ENCODE data around the gene UTP14C. TPM values are rescaled to one million over a fixed set of nuclear protein-coding genes. Genes with fewer than 3 reads are reported as not detected.

Gene UTP14C
- total RNA-seq, 2 experiments from 2014 or later, result 1.3 to 1.9 TPM

DNA sequence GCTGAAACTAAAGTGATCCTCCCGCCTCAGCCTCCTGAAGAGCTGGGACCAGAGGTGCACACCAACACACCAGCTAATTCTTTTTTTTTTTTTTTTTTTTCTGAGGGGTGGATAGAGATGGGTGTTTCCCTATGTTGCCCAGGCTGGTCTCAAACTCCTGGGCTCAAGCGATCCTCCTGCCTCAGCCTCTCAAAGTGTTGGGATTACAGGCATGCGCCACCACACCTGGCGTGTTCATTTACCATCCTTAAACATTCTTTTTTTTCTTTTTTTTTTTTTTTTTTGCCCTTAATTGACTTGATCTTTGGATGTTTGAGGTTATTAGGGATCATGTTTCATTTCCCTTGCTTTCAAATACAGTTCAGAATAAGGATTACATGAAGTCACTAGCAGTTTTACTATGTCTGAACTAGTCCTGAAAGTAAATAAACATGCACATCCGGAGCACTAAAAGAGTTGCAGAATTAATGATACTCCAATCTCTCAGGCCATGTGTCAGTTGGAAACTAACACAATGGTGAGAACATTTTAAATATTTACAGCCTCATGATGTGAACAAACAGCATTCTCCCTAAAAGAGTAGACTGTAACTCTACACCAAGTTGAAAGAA lies 10.2 kb downstream of the UTP14C start:
- intact Hi-C loops (cut with DNase I, micrococcal nuclease), result no loop called here
- Histone ChIP-seq H3K9me3 (ENCODE audit: control insufficient read depth in 1 of 2, insufficient read depth in 1 of 2, low read length in 2 of 2) (peaks cover 0 to 3% of the 10 kb centered on the region in 2 experiments), H3K27ac (ENCODE audit: low read depth in 1 of 2, low read length in 2 of 2) (no peak overlapping the region), H3K36me3 (ENCODE audit: insufficient read depth, low read length) (no peaks in the 10 kb centered on the region), H3K4me1 (ENCODE audit: insufficient read depth, low read length) (no peaks in the 10 kb centered on the region), H3K4me3 (ENCODE audit: low read length) (no peak overlapping the region), H3K27me3 (ENCODE audit: control insufficient read depth in 1 of 2, insufficient read depth in 2 of 2, low read length in 2 of 2) (no peaks in the 10 kb centered on the region)
- Mint-ChIP-seq H3K4me1 (ENCODE audit: low read depth) (peaks cover 12% of the 10 kb centered on the region), H3K9me3 (no peaks in the 10 kb centered on the region), H3K4me3 (no peak overlapping the region), H3K36me3 (ENCODE audit: low read depth) (peaks cover 33% of the 10 kb centered on the region), H3K27me3 (no peaks in the 10 kb centered on the region), H3K27ac (no peak overlapping the region)
- DNase-seq (no peak), ATAC-seq (ENCODE audit: poor library complexity) (no peak)
- ChIA-PET POLR2A (no interaction called here), CTCF (no interaction called here)
- TF ChIP-seq, protein P1, sequence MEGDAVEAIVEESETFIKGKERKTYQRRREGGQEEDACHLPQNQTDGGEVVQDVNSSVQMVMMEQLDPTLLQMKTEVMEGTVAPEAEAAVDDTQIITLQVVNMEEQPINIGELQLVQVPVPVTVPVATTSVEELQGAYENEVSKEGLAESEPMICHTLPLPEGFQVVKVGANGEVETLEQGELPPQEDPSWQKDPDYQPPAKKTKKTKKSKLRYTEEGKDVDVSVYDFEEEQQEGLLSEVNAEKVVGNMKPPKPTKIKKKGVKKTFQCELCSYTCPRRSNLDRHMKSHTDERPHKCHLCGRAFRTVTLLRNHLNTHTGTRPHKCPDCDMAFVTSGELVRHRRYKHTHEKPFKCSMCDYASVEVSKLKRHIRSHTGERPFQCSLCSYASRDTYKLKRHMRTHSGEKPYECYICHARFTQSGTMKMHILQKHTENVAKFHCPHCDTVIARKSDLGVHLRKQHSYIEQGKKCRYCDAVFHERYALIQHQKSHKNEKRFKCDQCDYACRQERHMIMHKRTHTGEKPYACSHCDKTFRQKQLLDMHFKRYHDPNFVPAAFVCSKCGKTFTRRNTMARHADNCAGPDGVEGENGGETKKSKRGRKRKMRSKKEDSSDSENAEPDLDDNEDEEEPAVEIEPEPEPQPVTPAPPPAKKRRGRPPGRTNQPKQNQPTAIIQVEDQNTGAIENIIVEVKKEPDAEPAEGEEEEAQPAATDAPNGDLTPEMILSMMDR (IDR thresholded peaks at IDR 0.05), result no peak

DNA sequence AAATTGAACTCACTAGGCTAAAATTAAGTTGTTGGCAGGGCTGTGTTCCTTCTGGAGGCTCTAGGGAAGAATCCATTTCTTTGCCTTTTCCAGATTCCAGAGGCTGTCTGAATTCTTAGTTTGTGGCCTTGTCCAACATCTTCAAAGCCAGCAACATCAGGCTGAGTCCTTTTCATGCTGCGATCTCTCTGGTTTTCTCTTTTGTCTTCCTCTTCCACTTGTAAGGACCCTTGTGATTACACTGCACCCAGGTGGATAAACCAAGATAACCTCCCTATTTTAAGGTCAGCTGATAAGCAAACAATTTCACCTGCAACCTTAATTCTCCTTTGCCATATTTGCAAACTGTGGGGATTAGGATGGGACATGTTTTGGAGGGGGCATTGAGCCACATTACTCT lies 11.5 kb downstream of the UTP14C start:
- Histone ChIP-seq H3K9me3 (ENCODE audit: control insufficient read depth in 1 of 2, insufficient read depth in 1 of 2, low read length in 2 of 2) (no peaks in the 10 kb centered on the region), H3K4me1 (ENCODE audit: insufficient read depth, low read length) (no peaks in the 10 kb centered on the region), H3K27ac (ENCODE audit: low read depth in 1 of 2, low read length in 2 of 2) (no peak overlapping the region), H3K4me3 (ENCODE audit: low read length) (no peak overlapping the region), H3K36me3 (ENCODE audit: insufficient read depth, low read length) (no peaks in the 10 kb centered on the region), H3K27me3 (ENCODE audit: control insufficient read depth in 1 of 2, insufficient read depth in 2 of 2, low read length in 2 of 2) (no peaks in the 10 kb centered on the region)
- DNase-seq (no peak), ATAC-seq (ENCODE audit: poor library complexity) (no peak)
- POLR2A ChIA-PET, result no interaction called here
- H3K27ac Mint-ChIP-seq, result no peak overlapping the region
- intact Hi-C loops (cut with DNase I, micrococcal nuclease), result no loop called here
- peaks cover 3% of the 10 kb centered on the region for H3K9me3 Mint-ChIP-seq
- H3K4me1 Mint-ChIP-seq (ENCODE audit: low read depth), result peaks cover 5% of the 10 kb centered on the region
- TF ChIP-seq, protein P1 (IDR thresholded peaks at IDR 0.05), result no peak
- H3K27me3 Mint-ChIP-seq, result no peaks in the 10 kb centered on the region
- peaks cover 30% of the 10 kb centered on the region for H3K36me3 Mint-ChIP-seq (ENCODE audit: low read depth)
- H3K4me3 Mint-ChIP-seq, result no peak overlapping the region
- CTCF ChIA-PET, result no interaction called here

DNA sequence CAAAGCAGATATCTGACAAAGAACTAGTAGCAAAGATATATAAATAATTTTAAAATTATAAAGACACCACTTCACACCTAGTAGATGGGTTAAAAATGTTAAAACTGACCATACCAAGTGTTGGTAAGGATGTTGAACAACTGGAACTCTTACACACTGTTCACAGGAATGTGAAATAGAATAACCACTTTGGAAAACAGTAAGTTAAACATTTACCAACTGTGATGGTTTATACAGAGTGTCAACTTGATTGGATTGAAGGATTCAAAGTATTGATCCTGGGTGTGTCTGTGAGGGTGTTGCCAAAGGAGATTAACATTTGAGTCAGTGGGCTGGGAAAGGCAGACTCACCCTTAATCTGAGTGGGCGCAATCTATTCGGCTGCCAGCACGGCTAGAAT lies 19.2 kb downstream of the UTP14C start:
- no peaks in the 10 kb centered on the region for H3K4me1 Mint-ChIP-seq (ENCODE audit: low read depth)
- H3K27me3 Mint-ChIP-seq, result no peaks in the 10 kb centered on the region
- Histone ChIP-seq H3K27ac (ENCODE audit: low read depth in 1 of 2, low read length in 2 of 2) (no peak overlapping the region), H3K4me1 (ENCODE audit: insufficient read depth, low read length) (no peaks in the 10 kb centered on the region), H3K27me3 (ENCODE audit: control insufficient read depth in 1 of 2, insufficient read depth in 2 of 2, low read length in 2 of 2) (no peaks in the 10 kb centered on the region), H3K4me3 (ENCODE audit: low read length) (no peak overlapping the region), H3K36me3 (ENCODE audit: insufficient read depth, low read length) (no peaks in the 10 kb centered on the region), H3K9me3 (ENCODE audit: control insufficient read depth in 1 of 2, insufficient read depth in 1 of 2, low read length in 2 of 2) (peaks cover 5% of the 10 kb centered on the region in 2 experiments)
- H3K9me3 Mint-ChIP-seq, result peaks cover 8% of the 10 kb centered on the region
- TF ChIP-seq, protein P1 (IDR thresholded peaks at IDR 0.05), result no peak
- H3K36me3 Mint-ChIP-seq (ENCODE audit: low read depth), result peaks cover 27% of the 10 kb centered on the region
- H3K27ac Mint-ChIP-seq, result no peak overlapping the region
- H3K4me3 Mint-ChIP-seq, result no peak overlapping the region
- intact Hi-C loops (cut with DNase I, micrococcal nuclease), result no loop called here
- no peak for DNase-seq
- no peak for ATAC-seq (ENCODE audit: poor library complexity)
- CTCF ChIA-PET, result no interaction called here
- POLR2A ChIA-PET, result no interaction called here
